Anterior cingulate cortex (tissue), 58 donors: Measurements from ENCODE around the gene BORCS8.

ENCODE experiments used
- DNase-seq, 58 donors: peaks; one replicate each; lab custom pipeline; 2025; lab: John Stamatoyannopoulos, UW

BORCS8 gene

DNA sequence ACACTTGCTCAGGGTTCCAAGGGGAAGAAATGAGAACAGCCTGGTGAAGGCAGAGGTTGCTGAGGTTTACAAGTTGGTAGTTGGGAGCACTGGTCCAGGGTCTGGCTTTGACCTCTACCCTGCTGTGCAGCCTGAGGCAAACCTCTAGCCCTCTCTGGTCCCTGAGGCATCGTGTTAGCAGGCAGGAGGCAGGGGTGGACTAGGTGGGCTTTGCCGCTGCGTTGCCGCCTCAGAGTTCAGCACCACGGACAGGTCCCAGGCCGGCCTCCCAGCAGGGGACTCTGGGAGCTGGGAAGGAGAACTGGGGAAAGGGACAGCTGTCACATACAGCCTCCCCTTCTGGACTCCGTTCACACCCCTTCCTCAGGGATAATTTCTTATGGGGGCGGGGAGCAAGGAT is 22.9 kb upstream of the BORCS8 start:
- peak in 2 of 58 donors; percentile 4 to 7 for DNase-seq

DNA sequence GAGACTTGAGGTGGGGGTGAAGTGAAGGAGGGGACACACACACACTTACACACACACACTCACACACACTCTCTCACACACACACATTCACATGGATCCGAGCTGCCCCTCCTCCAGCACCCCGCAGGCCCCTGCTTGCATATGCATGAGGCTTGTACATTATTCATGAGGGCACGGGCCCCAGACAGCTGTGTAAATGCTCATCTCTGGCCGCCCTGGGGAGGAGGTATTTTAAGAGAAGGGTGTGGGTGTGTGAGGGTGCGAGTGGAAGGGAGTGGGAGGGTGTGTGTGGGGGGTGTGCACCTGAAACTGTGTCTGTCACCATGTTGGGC is 22.2 kb upstream of the BORCS8 start:
- peak in 16 of 58 donors; percentile 3 to 48 (median 24) for DNase-seq

DNA sequence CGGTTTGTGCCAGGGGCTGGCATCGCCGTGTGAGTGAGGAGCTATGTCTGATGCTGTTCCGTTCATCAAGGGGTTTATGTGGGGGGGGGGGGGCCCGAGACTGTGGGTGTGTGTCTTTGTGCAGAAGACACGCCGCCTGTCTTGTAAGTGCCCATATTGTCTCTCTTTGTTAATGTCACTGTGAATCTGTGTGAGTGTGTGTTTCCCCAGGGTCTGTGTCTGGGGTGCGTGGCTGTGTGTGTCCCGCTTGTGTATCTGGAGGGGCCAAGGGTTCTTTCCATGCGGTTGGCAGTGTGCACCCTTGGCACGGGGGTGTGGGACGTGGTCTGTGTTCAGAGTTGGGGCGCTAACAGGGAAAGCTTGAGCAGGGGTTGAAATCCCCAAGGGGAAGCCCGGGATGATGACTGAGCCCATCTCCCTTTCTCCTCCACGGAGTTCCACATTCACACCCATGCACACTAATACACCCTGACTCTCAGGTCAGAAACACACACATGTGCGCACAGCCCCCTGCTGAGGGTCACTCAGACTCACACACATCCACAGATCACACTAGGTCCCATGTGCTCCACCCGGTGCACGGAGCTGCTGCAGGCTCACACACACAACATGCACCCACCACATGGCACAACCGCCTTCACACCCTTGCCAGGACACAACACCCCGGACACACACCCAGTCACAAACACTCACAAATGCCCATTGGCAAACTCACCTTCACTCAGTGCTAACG is 21.6 kb upstream of the BORCS8 start:
- peak in 18 of 58 donors; percentile 7 to 51 (median 28) for DNase-seq

DNA sequence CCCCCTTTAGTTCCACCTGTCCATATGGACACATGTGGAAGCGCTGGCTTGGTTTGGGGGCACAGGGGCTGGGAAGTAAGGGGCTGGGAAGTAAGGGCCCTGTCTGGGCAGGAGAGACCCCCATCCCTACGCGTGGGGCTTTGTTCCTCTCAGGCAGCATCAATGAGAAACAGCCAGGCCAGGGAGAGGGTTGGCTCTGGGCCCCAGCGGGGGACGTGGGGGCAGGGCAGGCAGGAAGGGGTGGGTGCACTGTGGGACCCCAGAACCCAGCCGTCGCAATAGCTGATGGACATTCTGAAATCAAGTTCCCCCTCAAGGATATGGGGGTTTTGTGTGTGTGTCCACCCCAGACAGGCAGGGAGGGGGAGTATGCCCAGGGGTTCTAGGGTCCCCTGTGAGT is 21.0 kb upstream of the BORCS8 start:
- peak in 1 of 58 donors; percentile 29 for DNase-seq

DNA sequence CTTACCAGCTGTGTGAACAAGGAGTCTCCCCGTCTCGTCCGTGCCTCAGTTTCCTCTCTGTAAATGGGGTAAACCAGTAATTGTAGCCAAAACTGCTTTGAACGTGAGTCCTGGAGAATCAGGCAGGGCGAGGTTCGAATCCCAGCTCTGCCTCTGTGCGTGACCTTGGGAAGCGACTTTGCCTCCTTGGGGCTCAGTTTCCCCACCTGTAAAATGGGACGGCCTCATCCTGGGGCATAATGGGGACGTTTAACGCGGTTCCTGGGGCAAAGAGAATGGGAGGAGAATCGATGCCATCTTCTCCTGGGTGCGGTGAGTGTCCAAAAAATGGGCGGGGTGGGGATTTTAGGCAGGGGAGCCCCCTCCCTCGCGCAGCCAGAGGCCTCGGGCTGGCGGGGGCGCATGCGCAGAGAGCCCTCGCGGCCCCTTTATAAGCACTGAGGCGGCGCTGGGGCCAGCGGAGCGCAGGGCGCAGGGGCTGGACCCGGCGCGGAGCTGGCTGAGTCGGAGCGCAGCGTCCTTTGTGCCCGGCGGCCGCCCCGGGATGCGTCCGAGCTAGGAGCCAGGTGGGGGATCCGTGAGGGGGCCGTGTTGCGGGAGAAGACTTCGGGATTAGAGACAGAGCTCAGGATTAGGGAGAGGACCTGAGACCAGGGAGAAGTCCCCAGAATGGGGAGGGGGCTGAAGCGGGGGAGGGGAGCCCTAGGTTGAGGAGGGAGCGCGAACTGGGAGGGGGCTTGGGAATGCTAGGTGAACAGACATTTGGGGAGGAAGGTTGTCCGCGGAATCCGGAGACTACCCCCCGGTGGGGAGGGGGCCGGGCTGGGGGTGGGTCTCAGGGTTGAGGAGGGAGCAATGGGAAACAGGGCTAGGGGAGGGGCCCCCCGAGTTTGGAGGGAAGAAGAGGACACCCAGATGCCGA is 19.8 kb upstream of the BORCS8 start, which contains the start of gene NCAN:
TSS of gene NCAN (plus strand) at position 460 of the 922 bp plus-strand sequence. CDS start 4,996 bp downstream, outside the sequence.
- DNase-seq: peak in 38 of 58 donors; percentile 6 to 72 (median 26)

DNA sequence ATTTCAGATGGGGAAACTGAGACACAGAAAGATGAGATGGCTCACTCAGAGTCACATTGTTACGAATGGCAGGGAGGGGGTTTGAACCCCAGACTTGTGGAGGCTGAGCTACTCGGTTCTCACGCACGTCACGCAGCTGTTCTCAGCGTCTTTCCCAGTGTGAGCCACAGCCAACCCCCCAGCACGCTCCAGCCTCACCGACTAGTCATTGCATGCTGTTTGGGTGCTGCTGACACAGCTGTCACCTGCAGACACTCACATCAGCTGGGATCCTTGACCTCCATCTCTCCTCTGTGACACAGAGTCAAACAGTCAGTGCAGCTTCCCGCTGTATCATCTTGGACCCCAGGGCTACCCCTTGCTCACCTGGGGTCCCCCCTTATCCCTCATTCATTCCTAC is 17.4 kb upstream of the BORCS8 start:
- no peak for DNase-seq

DNA sequence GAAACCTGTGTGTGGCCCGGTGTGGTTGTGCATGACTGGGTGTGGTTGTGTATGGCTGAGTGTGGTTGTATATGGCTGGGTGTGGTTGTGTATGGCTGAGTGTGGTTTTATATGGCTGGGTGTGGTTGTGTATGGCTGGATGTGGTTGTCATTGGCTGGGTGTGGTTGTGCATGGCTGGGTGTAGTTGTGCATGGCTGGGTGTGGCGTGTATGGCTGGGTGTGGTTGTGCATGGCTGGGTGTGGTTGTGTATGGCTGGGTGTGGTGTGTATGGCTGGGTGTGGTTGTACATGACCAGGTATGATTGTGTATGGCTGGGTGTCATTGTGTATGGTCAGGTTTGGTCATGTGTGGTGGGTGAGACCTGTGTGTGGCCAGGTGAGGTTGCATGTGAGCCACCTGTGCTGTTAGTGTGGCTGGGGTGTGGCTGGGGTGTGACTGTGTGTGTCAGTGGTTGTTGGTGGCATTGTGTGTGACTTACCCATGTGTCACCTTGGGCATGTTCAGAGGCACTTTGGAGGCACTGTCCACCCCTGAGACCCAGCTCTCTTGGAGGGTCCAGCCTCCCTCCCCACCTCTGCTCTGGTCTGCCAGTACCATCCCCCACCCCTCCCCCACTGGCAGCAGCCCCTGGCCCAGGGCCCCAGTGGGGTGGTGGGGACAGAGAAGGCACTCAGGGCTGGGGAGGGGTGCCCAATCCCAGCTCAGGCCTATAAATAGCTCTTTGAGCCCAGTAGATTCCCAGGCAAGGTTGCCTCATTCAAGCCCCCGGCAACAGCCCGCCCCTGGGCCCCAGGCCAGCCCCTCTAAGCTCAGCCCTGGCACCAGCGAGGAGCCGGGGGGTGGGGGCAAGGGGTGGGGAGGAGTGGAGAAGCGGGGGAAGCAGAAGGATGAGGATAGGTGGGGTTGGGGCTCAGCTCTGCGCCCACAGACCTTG is 16.0 kb upstream of the BORCS8 start:
- DNase-seq: peak in 53 of 58 donors; percentile 8 to 88 (median 62)

DNA sequence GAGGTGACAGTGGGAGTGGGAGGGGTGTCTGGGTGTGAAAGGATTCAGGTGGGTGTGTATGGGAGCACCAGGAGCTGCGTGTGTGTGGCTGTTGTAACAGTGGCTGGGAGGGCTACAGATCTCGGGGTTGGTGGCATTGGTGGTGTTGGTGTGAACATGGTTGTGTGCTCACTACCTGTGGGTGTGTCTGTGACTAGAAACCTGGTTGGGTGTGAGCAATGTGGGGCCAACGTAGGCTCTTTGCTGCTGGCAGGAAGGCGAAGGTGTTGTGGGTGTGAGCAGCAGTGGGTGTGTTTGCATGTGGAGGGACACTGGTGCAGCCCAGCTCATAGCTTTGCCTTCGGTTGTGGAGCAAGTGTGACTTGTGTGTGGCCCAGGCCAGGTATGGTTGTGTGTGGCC is 15.0 kb upstream of the BORCS8 start:
- no peak for DNase-seq

DNA sequence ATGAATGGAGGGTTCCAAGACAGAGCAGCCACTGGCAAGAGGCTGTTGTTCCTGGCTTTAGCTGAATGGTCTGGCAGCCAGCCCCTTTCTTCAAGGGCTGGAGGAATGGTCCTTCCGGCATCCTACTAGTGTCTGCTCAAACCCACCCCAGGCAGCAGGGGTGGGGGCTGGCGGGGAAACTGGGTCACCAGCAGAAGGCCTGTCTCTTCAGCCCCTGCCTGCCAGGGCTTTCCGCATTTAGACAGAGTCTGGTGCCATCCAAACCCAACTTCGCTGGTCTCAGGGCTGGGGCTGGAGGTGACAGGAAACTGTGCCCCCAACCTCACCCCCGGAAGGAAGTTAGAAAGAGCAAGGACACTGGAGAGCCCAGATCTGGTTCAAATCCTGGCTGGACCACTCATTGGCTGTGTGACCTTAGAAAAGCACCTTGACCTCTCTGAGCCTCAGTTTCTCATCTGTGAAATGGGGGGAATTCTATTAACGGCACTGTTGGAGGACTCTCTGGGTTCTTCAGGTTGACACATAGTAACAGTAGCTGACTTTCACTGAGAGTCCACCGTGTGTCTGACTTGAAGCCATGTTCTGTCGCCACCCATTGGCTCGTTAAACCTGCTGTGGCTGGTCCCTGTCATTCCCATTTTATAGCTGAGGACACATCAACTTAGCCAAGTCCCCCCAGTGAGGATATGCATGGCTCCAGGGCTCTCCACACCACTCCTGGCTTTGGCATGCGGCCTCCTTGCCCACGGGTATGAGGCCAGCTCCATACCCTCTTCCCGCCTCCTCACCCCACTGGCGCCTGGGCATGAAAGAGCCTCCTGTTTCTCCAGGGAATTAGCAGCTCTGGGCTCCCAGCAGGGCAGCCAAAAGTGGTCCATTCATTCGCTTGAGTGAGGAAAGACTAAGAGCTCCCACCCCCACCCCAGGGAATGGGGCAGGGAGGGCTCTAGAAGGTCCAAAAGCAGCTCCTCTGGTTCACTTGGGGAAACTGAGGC is 13.8 kb upstream of the BORCS8 start:
- DNase-seq: peak in 55 of 58 donors; percentile 3 to 94 (median 64)

DNA sequence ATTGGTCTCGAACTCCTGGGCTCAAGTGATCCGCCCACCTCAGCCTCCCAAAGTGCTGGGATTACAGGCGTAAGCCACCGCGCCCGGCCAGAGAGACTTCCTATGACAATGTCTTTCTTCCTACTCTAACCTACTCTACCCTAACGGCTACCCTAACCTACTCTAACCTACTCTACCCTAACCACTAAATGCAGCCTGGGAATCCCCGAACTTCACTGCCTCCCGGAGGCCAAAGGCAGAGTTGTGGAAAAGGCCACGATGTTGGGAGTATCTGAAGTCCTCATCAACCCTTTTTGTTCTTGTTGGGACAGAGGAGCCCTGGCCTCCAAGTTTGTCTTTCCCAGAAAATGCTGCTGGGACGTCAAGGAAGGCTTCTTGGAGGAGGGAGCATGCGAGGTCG is 12.2 kb upstream of the BORCS8 start:
- no peak for DNase-seq

DNA sequence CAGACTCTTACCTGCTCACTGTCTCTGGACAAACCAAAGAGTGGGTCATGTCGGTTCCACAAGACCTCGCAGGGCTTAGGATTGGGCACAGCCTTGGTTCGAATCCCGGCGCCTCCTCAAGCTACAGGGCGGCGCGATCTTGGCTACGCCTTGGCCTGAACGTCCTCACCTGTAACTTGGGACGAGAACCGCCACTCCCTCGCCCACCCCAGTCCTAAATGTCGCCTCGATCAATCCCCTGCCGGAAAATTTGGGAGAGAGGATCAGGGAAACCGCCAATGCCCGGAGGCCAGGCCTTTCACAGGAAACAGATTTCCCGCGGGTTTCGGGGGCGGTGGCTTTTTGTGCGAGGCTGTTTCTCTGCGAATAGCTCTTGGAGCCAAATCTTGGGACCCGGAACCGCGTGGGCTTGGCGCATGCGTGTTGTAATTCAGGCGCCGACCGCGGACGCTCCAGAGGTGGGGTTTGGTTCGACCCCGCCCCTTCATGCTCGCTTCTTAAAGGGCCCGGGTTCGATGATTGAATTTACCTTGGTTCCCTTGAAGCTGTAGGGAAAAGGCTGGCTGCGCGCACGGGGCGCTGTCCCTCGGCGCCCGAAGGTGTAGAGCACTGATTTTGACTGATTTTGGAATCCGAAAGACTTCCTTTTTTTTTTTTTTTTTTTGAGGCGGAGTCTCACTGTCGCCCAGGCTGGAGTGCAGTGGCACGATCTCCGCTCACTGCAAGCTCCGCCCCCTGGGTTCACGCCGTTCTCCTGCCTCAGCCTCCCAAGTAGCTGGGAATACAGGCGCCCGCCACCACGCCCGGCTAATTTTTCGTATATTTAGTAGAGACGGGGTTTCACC is 11.3 kb upstream of the BORCS8 start, which contains the start of gene NR2C2AP:
TSS of gene NR2C2AP (minus strand) at position 403 of the 845 bp plus-strand sequence. CDS start at position 49, 354 bp downstream.
- peak; percentile 37 to 94 (median 85) for DNase-seq

DNA sequence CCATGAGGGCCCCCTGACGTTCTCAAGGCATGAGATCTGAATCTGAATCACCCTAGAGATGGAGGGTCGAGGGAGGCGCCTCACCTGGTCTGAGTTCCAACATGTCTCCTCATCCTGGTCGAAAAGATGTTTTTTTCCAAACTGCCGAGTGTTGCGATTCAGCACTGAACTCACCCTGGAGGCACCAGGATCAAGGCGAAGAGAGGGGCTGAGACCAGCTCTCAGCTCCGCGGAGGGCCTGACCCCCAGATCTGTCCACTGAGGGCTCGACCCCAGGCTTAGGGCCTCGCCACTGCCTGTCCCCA is 10.7 kb upstream of the BORCS8 start:
- DNase-seq: no peak

DNA sequence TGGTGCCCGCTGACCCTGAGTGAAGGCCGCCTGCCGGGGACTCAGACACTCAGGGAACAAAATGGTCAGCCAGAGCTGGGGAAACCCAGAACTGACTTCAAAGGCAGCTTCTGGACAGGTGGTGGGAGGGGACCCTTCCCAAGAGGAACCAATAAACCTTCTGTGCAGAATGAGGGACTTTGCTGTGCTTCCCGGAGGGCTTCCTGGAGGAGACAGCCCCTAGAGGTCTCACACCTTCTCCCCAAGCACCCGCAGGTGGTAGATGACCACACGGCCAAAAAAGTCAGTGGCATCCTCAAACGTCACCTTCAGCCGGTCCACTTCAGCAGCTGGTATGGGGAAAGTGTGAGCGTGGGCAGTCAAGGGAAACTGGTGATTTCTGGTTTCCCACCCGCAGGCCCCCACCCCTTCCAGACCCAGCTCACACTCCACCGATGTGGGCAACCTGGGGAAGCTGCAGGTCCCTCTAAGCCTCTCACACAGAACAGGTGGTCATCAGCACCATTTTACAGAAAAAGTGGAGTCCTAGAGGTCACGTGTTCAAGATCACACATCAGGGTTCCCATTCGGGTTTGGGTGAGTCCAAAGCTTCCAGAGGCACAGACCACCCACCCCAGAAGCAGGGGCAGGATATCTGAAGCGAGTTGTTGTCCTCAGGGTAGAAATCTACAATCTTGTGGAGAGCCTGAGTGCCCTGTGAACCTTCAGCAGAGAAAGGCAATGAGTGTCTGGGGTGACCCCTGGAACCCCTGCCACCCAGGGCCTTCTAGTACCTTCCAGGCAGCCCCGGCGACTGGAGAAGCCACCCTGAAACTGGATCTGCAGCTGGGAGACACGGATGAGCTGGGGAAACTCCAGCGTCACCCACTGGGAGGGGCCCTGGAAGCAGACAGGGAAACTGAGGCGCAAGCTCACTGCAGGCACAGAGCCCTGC is 10.0 kb upstream of the BORCS8 start:
- DNase-seq: no peak

DNA sequence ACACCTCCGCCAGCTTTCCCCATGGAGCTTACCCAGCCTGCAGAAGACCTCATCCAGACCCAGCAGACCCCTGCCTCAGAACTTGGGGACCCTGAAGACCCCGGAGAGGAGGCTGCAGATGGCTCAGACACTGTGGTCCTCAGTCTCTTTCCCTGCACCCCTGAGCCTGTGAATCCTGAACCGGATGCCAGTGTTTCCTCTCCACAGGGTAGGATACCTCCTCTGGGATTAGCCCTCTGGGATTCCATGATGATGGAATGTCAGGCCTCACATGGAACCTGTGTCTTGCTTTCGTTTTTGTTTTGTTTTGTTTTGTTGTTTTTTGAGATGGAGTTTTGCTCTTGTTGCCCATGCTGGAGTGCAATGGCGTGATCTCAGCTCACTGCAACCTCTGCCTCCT is 2.0 kb upstream of the BORCS8 start:
- no peak for DNase-seq

DNA sequence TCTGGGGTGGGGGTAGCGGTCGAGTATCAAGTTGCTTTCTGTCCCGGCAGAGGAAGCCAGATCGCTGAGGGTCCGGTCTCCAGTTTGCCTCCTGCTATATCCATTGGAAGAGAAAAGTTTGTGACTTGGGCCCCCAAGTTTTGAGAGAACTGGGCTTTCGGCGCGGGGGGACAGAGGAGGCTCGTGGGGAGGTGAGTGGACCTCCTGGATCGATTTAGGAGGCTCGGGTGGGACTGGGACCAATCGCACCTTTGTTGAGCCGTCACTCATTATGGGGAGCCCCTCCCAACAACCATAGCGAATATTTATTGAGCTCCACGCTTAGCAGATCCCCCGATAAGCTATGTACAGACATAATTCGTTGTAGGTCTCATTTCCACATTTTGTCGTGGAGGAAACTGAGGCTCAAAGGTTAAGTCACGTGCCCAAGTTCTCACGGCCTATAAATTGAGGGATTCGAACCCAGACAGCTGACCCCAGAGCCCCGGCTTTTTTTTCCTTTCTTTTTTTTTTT is 1.0 kb upstream of the BORCS8 start:
- DNase-seq: no peak

DNA sequence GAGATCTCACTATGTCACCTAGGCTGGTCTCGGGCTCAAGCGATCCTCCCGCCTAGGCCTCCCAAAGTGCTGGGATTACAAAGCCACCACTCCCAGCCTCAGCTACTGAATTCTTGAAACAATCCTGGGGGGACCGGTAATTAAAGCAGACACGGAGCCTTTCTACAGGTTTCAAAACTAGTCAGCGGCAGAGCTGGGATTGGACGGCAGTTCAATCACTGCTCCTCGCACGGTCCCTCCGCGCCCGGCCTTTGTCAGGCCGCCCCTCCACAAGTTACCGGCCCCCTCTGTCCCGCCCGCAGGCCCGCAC is 229 bp downstream of the BORCS8 start:
- no peak for DNase-seq

DNA sequence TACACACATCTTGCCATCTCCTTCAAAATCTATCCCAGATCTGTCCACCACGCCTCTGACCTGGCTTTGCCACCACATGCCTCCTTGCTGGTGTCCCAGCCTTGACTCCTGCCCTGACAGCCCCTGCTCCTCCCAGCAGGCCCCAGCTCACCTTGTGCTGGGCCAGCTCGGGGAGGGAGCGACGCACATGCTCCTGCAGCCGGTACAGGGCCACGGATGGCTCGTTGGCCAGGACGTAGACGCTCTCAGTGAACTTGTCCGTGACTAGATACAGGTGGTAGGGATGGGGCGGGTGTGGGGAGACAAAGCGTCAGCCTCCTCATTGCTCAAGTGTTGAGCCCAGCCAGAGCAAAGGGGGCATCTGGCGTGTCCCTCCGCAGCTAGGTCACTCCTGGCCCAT is 5.2 kb downstream of the BORCS8 start:
- no peak for DNase-seq
